HEK293T (cell line): ENCODE data around the gene NECTIN4.

Experiments used
- FOXA1 ChIP-seq: fragments of 450-650 bp; IDR thresholded peaks from 2 replicates; pipeline ENCODE4 v1.6.1; 2016; ENCODE audit warnings: mild to moderate bottlenecking
- FOXK2 ChIP-seq: fragments of 450-650 bp; IDR thresholded peaks from 2 replicates; pipeline ENCODE4 v1.6.1; 2016; ENCODE audit warnings: mild to moderate bottlenecking
- SP1 ChIP-seq: fragments of 450-650 bp; IDR thresholded peaks from 2 replicates; pipeline ENCODE4 v1.6.1; 2017
- TARDBP ChIP-seq: fragments of 450-650 bp; IDR thresholded peaks from 2 replicates; pipeline ENCODE4 v1.6.1; 2016

- no peak for TF ChIP-seq FOXK2
- no peak for TF ChIP-seq FOXA1
- no peak for TF ChIP-seq SP1
- TF ChIP-seq TARDBP, result no peak
Measured at GRCh38 chr1:161039154-161039545, 50.2 kb downstream of the NECTIN4 start.
